HUES6 (cell line): ENCODE results near the gene OBI1.

Experiments
- H3K27ac ChIP-seq: 2 replicates; pipeline ENCODE4 v1.7.0; 2013; ENCODE audit warnings: low read depth, mild to moderate bottlenecking, low read length, inconsistent platforms
- H3K27me3 ChIP-seq: 2 replicates; pipeline ENCODE4 v1.6.1; 2013; ENCODE audit warnings: low read length; ENCODE audit not compliant: control insufficient read depth, insufficient read depth
- H3K36me3 ChIP-seq: 2 replicates; pipeline ENCODE4 v1.6.1; 2013; ENCODE audit warnings: low read length; ENCODE audit not compliant: control insufficient read depth, insufficient read depth
- H3K4me1 ChIP-seq: 2 replicates; pipeline ENCODE4 v1.6.1; 2013; ENCODE audit warnings: low read length; ENCODE audit not compliant: control insufficient read depth, insufficient read depth
- H3K4me3 ChIP-seq: 2 replicates; pipeline ENCODE4 v1.5.1; 2013; ENCODE audit warnings: low read depth, low read length
- H3K9ac ChIP-seq: one replicate; pipeline ENCODE4 v1.6.1; 2013; ENCODE audit warnings: mild to moderate bottlenecking, low read length
- H3K9me3 ChIP-seq: 2 replicates; pipeline ENCODE4 v1.6.1; 2013; ENCODE audit warnings: low read depth, low read length; ENCODE audit not compliant: control insufficient read depth, insufficient read depth

Gene OBI1

GRCh38 chr13:78596399-78596735 is 62.6 kb downstream of the OBI1 start:
- Histone ChIP-seq H3K36me3 (no peaks in the 10 kb centered on the region), H3K27me3 (peaks cover 100% of the 10 kb centered on the region), H3K27ac (no peak overlapping the region), H3K9ac (no peak overlapping the region), H3K9me3 (no peaks in the 10 kb centered on the region), H3K4me1 (peaks cover 29% of the 10 kb centered on the region), H3K4me3 (peak overlapping the region; percentile 66)

DNA sequence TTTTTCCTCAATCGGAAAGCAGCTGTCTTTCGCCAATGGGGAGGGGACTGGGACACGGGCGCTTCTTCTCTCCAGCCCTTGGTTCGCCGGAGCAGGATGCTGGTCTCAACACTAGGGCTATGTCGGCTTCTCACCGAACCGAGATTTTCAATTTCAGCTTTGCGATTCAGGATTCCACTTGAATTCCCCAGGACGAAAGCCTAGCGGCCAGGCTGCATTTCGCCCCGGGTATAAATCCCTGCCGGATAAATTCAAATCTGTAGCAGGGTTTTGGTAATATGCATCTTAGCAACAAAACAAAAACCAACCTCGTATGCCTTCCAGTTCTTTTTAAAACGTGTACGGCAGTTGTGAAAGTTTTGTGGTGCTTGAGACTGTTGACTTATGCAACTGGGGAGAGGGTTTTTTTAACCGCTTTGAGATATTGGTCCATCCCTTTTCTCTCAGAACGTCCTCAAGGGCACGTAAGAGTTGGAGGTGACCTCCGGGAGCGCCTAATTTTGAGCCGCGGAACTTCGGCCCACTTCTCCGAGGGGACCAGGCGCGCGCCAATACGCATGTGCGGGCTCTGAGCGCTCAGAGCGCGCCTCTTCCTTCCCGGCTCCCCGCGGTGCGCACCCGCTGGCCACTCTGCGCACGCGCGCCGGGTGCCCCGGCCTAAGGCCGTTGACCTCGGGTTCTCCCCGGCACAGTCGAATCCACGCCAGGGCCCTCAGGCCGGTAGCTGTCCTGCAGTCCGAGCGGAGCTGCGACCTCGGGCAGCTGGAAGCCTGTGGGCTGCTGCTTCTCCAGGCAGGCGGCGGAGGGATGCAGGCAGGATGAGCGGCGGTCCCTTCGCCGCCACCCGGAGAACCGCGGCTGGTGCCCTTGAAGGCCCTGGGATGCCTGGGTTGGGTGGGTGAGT is 63.2 kb downstream of the OBI1 start:
- H3K27ac ChIP-seq: no peak overlapping the region
- H3K4me3 ChIP-seq: peak overlapping the region; percentile 66

GRCh38 chr13:78594456-78594975 is 64.4 kb downstream of the OBI1 start:
- peaks cover 100% of the 10 kb centered on the region for H3K27me3 ChIP-seq

More for the DNA sequence above, 63.2 kb downstream of the OBI1 start:
- Histone ChIP-seq H3K4me1 (peaks cover 26% of the 10 kb centered on the region), H3K27me3 (peaks cover 100% of the 10 kb centered on the region), H3K9ac (no peak overlapping the region), H3K36me3 (no peaks in the 10 kb centered on the region), H3K9me3 (no peaks in the 10 kb centered on the region)

GRCh38 chr13:78593652-78594455 is 65.1 kb downstream of the OBI1 start:
- peaks cover 26% of the 10 kb centered on the region for H3K4me1 ChIP-seq
- peak overlapping the region; percentile 49 for H3K4me3 ChIP-seq
- no peak overlapping the region for H3K9ac ChIP-seq
- peaks cover 100% of the 10 kb centered on the region for H3K27me3 ChIP-seq
- H3K9me3 ChIP-seq: no peaks in the 10 kb centered on the region
- H3K36me3 ChIP-seq: no peaks in the 10 kb centered on the region
- H3K27ac ChIP-seq: no peak overlapping the region

More at GRCh38 chr13:78594456-78594975, 64.4 kb downstream of the OBI1 start:
- H3K4me3 ChIP-seq: peak overlapping the region; percentile 49
- no peaks in the 10 kb centered on the region for H3K9me3 ChIP-seq
- peaks cover 26% of the 10 kb centered on the region for H3K4me1 ChIP-seq
- H3K27ac ChIP-seq: no peak overlapping the region
- no peaks in the 10 kb centered on the region for H3K36me3 ChIP-seq
- H3K9ac ChIP-seq: no peak overlapping the region

GRCh38 chr13:78593129-78593528 is 65.8 kb downstream of the OBI1 start:
- peaks cover 100% of the 10 kb centered on the region for H3K27me3 ChIP-seq

GRCh38 chr13:78592584-78592983 is 66.4 kb downstream of the OBI1 start:
- no peak overlapping the region for H3K9ac ChIP-seq
- no peak overlapping the region for H3K27ac ChIP-seq
- no peaks in the 10 kb centered on the region for H3K9me3 ChIP-seq
- peaks cover 100% of the 10 kb centered on the region for H3K27me3 ChIP-seq
- peaks cover 26% of the 10 kb centered on the region for H3K4me1 ChIP-seq
- H3K36me3 ChIP-seq: no peaks in the 10 kb centered on the region
- H3K4me3 ChIP-seq: no peak overlapping the region

More at GRCh38 chr13:78593129-78593528, 65.8 kb downstream of the OBI1 start:
- Histone ChIP-seq H3K27ac (no peak overlapping the region), H3K9ac (no peak overlapping the region), H3K36me3 (no peaks in the 10 kb centered on the region), H3K9me3 (no peaks in the 10 kb centered on the region), H3K4me1 (peaks cover 26% of the 10 kb centered on the region), H3K4me3 (no peak overlapping the region)

GRCh38 chr13:78589206-78589605 is 69.7 kb downstream of the OBI1 start:
- Histone ChIP-seq H3K9me3 (no peaks in the 10 kb centered on the region), H3K36me3 (no peaks in the 10 kb centered on the region), H3K4me1 (peaks cover 7% of the 10 kb centered on the region), H3K9ac (no peak overlapping the region), H3K27ac (no peak overlapping the region), H3K27me3 (peaks cover 94% of the 10 kb centered on the region), H3K4me3 (no peak overlapping the region)

DNA sequence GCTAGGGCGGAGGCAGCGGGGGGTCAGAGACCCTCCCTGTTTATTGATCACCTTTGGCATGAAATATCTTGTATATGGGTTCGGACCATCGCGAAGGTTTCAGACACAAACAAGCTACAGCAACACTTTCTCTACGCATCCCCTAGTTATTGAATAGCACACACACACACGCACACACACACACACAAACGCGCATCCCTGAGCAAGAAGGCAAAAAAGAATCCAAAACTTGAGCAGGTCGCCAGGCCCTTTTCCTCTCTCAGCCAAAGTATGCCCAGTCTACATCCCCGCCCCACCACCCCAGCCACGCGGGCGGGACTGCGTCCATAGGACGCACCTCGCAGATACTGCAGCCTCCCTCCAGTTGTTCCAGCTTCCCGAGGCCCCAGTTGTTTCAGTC is 71.6 kb downstream of the OBI1 start:
- no peak overlapping the region for H3K27ac ChIP-seq
- no peaks in the 10 kb centered on the region for H3K4me1 ChIP-seq
- peaks cover 80% of the 10 kb centered on the region for H3K27me3 ChIP-seq
- H3K9ac ChIP-seq: no peak overlapping the region
- no peaks in the 10 kb centered on the region for H3K36me3 ChIP-seq
- H3K4me3 ChIP-seq: no peak overlapping the region
- H3K9me3 ChIP-seq: no peaks in the 10 kb centered on the region

GRCh38 chr13:78586706-78587105 is 72.2 kb downstream of the OBI1 start:
- no peak overlapping the region for H3K27ac ChIP-seq
- H3K4me1 ChIP-seq: no peaks in the 10 kb centered on the region
- H3K27me3 ChIP-seq: peaks cover 79% of the 10 kb centered on the region
- no peak overlapping the region for H3K9ac ChIP-seq
- no peaks in the 10 kb centered on the region for H3K9me3 ChIP-seq
- peak overlapping the region; percentile 29; the same call in 1 of the 2 replicates for H3K4me3 ChIP-seq
- no peaks in the 10 kb centered on the region for H3K36me3 ChIP-seq

DNA sequence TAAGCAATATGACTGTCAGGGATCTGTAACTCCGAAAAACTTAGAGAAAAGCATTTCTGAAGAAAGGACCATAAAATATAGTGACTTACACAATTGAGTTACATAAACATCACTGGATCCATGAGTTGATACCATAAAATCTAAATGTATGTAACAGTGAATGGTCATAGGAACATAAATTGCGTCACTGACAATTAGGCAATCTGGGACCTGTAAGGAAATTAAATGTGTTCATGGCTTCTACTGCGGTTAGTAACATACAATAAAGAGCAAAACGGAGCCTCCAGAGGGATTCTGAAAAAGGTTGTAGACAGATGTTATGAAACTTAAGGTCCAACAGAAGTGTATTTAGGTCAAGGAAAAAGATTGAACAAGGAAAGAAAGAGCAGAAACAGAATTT is 82.7 kb downstream of the OBI1 start:
- Histone ChIP-seq H3K4me1 (no peaks in the 10 kb centered on the region), H3K27me3 (no peaks in the 10 kb centered on the region; the same call in 1 of the 2 replicates), H3K9ac (no peak overlapping the region), H3K9me3 (no peaks in the 10 kb centered on the region), H3K27ac (no peak overlapping the region), H3K4me3 (no peak overlapping the region), H3K36me3 (no peaks in the 10 kb centered on the region)

- H3K4me1 ChIP-seq: no peaks in the 10 kb centered on the region
- H3K36me3 ChIP-seq: no peaks in the 10 kb centered on the region
- H3K27ac ChIP-seq: no peak overlapping the region
- H3K27me3 ChIP-seq: no peaks in the 10 kb centered on the region
- H3K9me3 ChIP-seq: no peaks in the 10 kb centered on the region
- no peak overlapping the region for H3K4me3 ChIP-seq
- no peak overlapping the region for H3K9ac ChIP-seq
Observed at GRCh38 chr13:78572459-78572858, 86.5 kb downstream of the OBI1 start.
